Forelimb muscle (tissue), 1 donor: Measurements from ENCODE around the gene MAP4K3. TPM values are rescaled to one million over a fixed set of nuclear protein-coding genes. Genes with fewer than 3 reads are reported as not detected.
"Not testable (repeated sequence)": the region's sequence is repeated elsewhere in the genome, so short reads cannot be mapped to it uniquely, and the experiment has no call there.

Experiments used
- DNase-seq: peaks from one replicate; pipeline ENCODE4 v3.0.0-alpha.2; 2013; ENCODE audit warnings: low read depth
- polyA plus RNA-seq: library from polyadenylated mRNA; unstranded; fragments of 120-200 nt; gene quantifications from one replicate; pipeline ENCODE4 v1.2.1, GENCODE V29; 2013; ENCODE audit not compliant: insufficient read length

The MAP4K3 gene
- polyA plus RNA-seq, 1 donor = 36.2 TPM

DNA sequence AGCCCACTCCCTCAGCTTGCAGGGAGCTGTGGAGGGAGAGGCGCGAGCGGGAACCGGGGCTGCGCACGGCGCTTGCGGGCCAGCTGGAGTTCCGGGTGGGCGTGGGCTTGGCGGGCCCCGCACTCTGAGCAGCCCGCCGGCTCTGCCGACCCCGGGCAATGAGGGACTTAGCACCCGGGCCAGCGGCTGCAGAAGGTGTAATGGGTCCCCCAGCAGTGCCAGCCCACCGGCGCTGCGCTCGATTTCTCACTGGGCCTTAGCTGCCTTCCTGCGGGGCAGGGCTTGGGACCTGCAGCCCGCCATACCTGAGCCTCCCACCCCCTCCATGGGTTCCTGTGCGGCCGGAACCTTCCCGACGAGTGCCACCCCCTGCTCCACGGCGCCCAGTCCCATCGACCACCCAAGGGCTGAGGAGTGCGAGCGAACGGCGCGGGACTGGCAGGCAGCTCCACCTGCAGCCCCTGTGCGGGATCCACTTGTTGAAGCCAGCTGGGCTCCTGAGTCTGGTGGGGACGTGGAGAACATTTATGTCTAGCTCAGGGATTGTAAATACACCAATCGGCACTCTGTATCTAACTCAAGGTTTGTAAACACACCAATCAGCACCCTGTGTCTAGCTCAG is 192.7 kb downstream of the MAP4K3 start:
- DNase-seq = not testable (repeated sequence)

DNA sequence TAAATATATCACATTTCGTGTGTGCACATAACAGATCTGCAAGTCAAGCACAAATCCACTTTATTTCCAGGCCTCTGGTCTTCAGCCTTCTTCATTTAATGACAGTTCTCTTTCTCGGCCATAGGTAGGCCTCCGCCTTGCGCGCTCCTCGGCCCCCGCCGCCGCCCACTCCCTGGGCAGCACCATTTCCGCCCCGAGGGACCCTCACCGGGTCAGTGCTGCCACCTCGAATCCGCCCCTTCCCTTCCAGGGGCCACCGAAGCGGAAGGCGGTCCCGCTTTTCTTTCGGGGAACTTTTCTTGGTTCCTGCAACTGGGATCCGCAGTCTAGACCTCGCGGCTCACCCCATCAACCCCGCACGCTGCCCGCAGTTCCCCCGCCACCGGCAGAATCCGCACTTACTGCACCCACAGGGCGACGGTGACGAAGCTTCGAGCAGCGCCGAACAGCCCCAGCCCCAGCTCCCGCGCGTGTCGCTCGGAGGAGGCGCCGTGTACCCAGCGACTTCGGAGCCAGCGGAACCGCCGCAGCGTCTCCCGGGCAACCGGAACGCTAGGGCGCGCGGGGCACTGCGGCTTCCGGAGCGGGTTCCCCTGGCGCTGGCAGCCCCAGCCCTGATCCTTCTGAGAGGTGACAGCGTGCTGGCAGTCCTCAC is 193.5 kb downstream of the MAP4K3 start, which contains the start of gene CDKL4:
Gene CDKL4, minus strand, starts transcription at position 502 of the 655 bp plus-strand sequence.
- DNase-seq = no peak

DNA sequence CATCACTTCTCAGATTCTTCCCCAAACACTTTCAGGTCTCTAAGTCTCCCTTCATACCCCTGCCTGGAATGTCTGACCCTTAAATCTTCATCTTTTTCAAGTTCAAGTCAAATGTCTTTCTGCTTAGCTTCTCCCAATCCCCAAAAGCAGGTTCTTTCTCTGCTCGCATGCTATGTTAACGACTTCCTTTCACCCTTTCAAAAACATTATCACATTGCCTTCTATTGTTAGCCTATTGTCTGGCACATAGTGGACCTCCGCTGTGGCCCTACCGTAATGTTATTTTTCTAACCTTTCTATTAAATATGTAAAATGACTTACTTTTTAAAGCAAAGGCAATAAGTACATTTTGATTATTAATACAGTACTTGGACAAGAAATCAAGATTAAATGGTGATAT is 195.5 kb downstream of the MAP4K3 start:
- DNase-seq = no peak

DNA sequence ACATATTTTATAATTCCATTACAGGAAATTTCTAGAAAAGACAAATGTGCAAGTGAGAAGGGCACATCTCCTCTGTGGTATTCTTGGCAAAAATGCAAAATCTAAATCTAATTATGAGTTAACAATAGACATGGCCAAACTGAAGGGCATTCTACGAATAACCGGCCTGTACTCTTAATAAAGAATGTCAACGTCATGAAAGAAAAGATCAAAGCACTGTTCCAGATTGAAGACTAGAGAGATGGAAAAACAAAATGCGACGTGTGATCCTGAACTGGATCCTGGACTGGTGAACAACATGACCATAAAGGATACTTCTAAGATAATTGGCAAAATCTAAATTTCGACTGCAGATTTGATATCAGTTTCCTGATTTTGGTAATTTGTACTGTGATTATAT is 196.3 kb downstream of the MAP4K3 start:
- no peak for DNase-seq

DNA sequence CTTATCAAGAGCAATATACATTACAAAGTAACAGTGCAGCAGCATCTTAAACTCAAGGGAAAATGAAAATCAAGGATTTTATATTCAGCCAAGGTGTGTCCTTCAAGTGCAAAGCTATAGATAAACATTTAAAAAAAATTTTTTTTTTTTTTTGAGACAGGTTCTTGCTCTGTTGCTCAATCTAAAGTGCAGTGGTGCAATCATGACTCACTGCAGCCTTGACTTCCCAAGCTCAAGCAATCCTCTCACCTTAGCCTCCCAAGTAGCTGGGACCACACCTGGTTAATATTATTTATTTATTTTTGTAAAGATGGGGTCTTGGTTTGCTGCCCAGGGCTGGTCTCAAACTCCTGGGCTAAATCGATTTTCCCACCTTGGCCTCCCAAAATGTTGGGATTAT is 202.3 kb downstream of the MAP4K3 start:
- DNase-seq = no peak

DNA sequence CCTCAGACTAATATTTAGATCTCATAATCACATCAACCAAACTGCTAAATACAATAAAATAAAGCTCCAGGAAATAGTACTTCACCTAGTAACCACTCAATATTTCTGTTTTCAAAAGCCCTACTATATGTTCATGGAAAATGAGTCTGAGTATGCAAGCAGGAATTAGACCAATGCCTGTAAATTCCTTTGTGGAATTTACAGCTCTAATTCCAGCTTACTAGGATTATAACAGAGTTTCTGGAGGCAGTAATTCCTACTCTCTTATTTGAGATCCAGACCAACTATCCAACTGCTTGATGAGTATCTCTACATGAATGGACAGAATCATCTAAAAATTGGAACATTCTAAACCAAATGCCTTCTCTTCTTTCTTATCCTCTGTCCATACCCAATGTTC is 204.9 kb downstream of the MAP4K3 start:
- no peak for DNase-seq

DNA sequence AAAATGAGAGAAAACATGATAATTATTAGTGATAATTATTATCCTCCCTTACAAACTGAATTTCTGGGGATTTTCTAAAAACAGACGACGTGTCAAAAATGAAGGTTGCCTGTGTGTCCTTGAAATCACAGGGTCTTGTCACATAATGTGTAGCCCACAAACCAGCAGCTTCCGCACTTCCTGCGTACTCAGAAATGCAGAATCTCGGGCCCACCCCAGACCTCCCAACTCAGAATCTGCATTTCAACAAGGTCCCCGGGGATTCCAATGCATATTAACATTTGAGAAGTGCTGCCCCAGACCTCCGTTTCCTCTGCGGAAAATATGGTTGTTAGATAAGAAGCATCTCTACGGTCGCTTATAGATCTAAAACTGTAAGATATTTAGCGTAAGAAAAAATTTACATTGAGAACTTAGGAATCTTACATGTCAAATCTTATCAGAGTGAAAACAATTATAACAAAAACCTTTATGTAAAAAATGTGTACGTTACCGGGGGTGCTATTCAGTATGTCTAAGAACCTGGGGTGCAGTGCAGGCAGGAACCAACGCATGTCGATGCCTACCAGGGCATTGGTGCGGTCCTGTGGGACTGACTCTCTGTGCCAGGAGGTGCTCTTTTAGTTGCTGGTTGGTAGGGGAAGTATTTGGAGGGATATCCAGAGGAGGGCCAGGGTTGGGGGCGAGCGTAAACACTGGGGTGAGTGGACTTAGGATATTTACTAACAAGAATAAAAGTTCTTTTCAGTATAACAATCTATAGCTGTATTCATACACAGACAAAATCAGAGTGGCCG is 208.5 kb downstream of the MAP4K3 start:
- no peak for DNase-seq

DNA sequence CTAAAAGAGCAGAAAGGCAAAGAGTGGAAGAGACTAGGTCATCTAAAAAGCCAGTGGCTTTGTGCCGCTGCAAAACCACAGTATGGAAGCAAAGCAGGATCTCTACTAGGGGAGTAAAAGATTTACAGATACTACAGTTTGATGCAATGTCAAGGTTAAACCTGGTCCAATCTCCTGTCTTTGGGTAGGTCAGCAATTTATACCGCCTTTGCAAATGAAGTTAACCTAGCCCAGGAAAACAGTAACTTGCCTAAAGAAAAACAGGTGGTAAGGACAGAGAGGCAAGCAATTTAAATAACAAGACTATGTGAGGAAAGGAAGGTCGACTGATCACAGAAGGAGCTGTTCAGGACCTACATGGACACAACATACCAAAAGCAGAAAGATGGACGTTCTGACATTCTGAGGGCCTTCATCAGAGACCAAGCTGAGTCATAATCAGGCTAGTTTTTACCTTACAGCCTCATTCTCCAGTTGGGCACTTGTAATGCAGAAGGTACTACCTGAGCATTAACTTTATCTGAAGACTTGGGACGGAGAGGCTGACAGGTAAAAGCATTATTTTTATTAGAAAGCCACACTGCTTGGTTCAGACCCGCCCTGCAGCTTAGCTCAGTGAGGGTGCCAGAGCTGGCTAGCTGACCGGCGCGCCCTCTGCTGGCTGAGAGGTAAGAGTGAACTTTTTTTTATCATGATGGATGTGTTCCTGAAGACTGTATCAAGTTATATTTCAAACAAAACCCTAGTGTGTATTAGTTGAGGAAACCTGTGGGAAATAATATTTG is 209.3 kb downstream of the MAP4K3 start:
- peak; percentile 39 for DNase-seq

DNA sequence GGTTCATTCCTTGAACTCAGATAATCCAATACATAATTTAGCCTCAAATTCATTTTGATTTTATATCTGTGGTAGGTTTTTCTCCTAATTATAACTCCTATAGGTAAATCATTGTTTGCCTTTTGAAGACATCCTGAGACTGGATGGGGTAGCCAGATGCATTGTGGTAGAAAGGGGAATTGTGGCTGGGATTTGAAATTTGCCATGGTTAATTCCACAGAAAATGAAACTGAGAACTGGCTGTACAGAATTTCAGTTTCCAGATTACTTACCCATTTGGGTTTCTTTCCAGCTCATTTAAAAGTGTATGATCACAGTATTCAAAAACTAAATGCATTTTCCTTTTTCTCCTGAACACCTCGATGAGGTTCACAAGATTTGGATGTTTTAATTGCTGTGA is 211.5 kb downstream of the MAP4K3 start:
- DNase-seq = no peak

DNA sequence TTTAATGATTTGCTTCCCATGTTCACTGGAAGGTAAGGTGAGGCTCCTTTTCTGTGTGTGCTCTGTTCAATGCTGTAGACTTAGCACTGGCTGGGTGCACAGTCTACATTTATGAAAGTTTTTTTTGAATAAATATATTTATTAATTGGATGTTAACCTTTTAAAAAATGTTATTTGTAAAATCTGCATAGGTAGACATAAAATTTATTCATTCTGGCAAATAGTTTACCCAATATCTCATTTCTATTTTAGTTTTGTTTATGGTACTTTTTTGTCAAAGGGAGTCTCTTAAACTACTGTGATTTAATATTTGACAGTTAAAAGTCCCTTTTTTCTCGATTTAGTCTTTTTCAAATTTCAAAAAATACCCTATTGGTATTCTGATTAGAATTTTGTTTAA is 213.2 kb downstream of the MAP4K3 start:
- no peak for DNase-seq

DNA sequence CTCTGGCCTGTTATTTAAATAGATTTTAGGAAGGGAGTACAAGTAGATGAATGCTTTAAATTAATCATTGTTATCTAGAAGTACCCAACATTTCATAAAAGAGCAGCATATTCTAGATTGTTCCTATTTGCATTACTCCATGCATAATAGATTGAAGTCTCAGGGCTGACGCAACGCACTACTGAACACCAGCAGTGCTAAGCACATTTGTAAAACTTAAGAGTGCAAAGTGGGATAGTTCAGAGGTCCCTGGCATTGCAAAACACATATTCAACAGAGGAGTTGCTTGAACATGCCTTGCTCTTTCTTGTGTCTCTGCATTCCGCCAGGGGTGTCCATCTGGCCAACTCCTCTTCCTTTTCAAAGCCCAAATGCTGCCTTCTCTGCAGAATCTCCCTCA is 215.6 kb downstream of the MAP4K3 start:
- DNase-seq = no peak

DNA sequence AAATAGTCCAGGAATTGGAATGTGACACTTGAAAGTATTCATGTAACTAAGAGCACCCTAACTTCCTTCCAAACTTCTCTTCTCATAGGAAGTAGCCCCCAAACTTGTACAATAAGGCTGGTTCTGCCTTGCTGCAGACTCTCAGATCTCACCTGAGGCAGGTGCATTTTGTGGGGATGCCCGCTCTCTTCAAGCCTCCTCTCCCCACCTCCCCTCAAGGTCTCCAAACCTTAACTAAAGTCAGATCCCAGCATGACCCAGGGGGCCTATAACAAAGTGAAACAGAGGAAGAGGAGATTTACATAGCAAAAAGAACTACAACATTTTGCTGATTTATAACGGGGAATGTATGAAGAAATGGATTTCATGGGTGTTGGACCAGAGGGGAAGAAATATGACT is 216.9 kb downstream of the MAP4K3 start:
- DNase-seq = no peak

DNA sequence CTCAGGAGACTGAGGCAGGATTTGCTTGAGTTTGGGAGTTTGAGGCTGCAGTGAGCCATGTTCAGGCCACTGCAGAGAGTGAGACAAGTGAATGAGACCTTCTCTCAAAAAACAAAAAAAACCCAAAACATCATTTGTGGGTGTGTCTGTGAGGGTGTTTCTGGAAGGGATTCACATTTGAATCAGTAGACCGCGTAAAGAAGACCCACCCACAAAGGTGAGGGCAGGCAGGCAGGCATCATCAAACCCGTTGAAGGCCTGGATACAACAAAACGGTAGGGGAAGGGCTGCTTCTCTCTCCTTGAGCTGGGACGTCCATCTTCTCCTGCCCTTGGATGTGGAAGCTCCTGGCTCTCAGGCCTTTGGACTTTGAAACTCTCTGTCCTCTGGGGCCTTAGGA is 218.7 kb downstream of the MAP4K3 start:
- no peak for DNase-seq

DNA sequence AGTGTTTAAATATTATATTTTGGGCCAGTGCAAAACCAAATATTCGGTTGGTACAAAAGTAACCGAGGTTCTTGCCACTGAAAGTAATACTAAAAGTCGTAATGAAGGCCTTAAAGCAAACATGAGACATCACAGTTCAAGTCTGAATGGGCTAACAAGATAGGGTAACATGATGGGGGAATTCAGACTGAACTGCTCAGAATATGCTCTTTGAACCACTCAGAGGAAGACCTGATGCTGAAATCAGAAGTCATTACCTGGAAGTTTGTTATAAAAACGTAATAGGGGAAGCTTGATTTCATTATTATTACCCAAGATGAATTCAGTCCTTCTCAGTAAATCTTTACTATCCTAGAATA is 219.9 kb downstream of the MAP4K3 start:
- no peak for DNase-seq

DNA sequence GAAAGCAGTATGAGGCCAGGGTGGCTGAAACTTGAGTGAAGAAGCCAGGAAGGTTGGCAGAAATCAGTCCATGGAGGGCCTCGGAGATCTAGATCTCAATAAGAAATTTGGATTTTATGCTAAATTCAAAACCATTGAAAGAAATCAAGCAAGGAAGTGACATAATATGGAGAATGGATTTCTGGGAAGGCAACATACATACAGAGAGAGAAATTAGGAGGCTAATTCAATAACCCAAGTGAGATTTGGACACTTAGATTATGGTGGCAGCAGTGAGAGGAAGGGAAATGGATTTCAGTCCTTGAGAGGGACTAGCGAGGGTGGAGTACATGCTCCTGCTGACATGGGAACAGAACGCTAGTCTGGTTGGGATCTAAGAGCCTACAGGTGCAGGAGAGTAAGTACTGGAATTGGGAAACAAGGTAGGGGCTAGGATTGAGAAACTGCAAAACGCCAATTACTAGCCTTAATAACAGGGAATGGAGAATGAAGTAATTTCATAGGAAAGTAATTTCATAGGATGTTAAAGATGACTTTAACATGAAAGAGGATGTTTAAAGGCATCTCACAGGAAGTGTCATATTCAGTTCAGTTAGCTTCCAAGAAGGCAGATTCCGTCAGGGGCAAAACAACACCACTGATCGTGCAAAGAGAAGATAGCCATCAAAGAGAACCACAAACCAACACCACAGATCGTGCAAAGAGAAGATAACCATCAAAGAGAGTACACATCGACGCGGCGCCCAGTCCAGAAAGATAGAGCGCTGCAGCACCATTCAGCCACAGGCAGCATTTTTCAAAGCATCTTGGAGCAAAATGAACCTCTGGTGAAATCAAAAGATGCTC is 220.5 kb downstream of the MAP4K3 start:
- DNase-seq = no peak

DNA sequence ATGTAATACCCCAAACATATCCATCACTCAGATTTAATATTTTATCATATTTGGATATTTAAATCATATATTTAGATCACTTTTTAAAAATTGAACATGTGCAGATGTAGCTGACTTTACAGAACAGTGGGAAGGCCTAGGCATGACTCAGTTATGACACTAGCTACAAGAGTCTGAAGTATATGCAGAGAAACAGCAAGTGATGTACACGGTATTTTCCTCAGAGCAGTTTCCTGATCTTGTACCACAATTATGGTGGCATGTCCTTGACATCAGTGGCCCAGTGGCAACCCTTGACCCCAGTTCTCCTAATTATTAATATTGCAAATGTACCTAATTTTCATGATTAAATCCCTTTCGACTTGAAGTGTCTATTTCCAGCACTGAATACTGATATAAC is 221.5 kb downstream of the MAP4K3 start:
- DNase-seq = no peak

DNA sequence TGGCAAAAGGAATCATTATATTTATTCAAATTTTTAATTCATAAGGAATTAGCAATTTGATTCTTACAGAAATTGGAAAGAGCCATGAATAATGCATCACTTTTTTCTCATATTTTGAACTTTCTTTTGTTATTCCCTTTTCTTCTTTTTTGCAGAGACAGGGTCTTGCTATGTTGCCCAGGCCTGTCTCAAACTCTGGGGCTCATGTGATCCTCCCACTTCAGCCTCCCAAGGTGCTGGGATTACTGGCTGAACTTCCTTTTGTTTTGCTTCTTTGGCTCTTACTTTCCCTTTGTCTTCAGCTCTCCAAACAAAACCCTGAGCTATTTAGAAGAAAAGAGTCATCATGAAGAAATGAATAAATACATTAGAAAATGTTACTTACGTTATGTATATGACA is 224.1 kb downstream of the MAP4K3 start:
- no peak for DNase-seq

DNA sequence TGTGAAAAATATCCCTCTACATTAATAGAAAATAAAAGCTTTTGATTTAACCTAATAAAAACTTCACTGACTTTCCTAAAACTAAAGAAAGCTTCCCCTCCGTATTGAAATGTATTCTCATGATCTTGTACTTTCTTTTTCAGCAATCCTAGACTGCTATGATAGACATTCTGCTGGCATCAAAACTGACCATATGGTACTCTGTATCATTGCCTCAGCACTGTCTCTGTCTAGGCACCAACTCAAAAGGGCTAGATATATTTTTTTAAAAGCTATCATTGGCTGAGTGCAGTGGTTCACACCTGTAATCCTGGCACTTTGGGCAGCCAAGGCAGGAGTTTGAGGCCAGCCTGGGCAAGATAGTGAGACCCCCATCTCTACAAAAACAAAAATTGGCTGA is 226.2 kb downstream of the MAP4K3 start:
- DNase-seq = no peak

DNA sequence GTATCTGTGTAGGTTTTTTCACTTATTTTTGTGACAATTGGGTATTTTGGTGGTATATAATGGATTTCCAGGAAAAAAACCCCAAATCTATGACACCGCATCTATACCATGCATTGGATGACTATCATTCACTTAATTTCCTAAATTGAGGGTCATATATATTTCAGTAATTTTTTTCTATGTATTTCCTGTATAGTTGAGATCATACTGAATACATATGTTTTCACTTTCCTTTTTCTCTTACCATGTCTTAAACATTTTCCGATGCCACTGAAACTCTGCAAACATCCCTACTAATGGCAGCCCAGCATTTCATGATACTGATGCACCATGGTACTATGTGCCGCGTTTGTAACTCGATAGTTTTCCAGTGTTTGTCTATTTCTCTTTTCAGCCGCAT is 233.7 kb downstream of the MAP4K3 start:
- DNase-seq = no peak

DNA sequence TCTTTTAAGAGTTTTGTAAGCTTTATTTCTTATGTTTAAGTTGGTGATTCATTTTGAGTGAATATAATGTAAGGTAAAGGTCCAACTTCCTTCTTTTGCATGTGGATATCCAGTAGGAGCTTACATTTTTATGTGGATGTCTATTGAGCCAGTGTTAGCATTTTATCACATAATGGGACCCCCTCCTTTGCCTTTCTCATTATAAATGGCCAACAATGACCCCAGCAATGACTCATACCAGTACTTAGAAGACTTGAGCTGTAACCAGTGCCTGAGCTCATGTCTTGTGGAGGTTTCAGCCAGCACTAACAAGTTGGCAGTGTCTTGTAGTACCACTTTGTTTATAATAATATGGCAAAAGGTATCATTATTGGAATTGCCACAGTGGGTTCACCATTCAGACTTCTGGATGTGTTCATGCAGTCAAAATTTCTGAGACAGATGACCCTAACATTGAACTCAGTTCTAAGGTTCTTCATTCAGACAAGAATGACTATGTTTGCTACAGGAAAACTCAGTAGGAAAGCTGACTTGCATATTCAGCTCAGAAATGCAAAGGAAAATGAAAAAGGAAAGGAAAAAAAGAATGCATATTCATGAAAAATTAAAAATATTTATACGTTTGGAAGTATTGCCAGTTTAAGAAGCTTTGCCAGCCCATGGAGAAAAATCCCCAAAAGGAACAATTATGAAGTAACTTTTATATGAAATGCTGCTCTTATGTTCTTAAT is 234.3 kb downstream of the MAP4K3 start:
- no peak for DNase-seq
